ENCODE results near the gene ISOC2. TPM values are rescaled to one million over a fixed set of nuclear protein-coding genes. Genes with fewer than 3 reads are reported as not detected.
"Not testable (repeated sequence)": the region's sequence is repeated elsewhere in the genome, so short reads cannot be mapped to it uniquely, and the experiment has no call there.

The ISOC2 gene
- total RNA-seq, 1 experiment from 2014 or later = 186 TPM

- in situ Hi-C loops (cut with HindIII; ENCODE audit: low sequenced_read_pairs); DNase-seq (ENCODE audit: low spot score): not testable (repeated sequence)
Measured at GRCh38 chr19:55421281-55421680, 40.2 kb downstream of the ISOC2 start.

GRCh38 chr19:55419624-55420236 is 41.7 kb downstream of the ISOC2 start:
- no peak for DNase-seq (ENCODE audit: low spot score)
- in situ Hi-C loops (cut with HindIII; ENCODE audit: low sequenced_read_pairs) = loop anchor here (10.0 kb wide), 2 partner anchors 125 to 165 kb away; partner anchors contain the start of gene PPP6R1

GRCh38 chr19:55419103-55419502 is 42.3 kb downstream of the ISOC2 start:
- DNase-seq (ENCODE audit: low spot score) = no peak
- in situ Hi-C loops (cut with HindIII; ENCODE audit: low sequenced_read_pairs) = loop anchor here (10.0 kb wide), 2 partner anchors 124 to 164 kb away; partner anchors contain the start of gene PPP6R1

DNA sequence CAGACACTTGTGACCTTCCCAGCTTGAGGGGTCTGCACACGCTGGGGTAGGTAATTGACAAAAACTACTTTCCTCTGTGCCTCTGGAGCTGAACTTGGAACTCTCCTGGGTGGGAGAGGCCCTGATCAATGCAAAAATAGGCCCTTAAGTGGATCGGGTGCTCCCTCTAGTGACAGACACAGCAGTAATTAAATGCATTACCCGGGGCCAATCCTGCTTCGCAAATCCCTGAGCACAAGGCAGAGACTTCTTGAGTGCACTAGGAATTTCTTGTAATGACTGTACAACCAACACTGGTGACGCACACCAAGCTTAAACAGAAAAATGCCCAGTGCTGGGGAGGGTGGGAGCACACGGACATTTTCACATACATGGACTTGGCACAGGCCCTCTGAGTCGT is 43.3 kb downstream of the ISOC2 start:
- DNase-seq (ENCODE audit: low spot score) = peak; percentile 70
- in situ Hi-C loops (cut with HindIII; ENCODE audit: low sequenced_read_pairs) = loop anchor here (10.0 kb wide), 2 partner anchors 123 to 163 kb away; partner anchors contain the start of gene PPP6R1

DNA sequence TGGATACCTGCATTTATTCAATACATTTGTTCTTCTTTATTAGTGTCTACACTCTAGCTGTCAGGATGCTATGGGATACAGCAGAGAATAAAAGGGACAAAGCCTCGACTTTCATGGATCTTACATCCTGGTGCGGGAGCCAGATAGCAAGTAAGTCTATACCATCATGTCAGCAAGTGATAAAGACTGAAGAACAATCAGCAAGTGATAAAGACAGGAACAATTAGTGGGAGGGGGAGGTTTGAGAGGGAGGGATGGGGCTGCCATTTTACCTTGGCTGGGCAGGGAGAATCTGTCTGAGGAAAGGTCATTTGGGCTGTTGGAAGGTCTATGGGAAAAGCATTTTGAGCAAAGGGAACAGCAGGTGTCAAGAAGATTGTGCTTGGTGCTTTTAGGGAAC is 51.3 kb downstream of the ISOC2 start:
- no peak for DNase-seq (ENCODE audit: low spot score)
- in situ Hi-C loops (cut with HindIII; ENCODE audit: low sequenced_read_pairs) = loop anchor here (10.0 kb wide), 2 partner anchors 115 to 155 kb away; partner anchors contain the start of gene PPP6R1

- in situ Hi-C loops (cut with HindIII; ENCODE audit: low sequenced_read_pairs); DNase-seq (ENCODE audit: low spot score): not testable (repeated sequence)
Measured at GRCh38 chr19:55409179-55409578, 52.3 kb downstream of the ISOC2 start.

GRCh38 chr19:55408533-55408872 is 52.9 kb downstream of the ISOC2 start:
- in situ Hi-C loops (cut with HindIII; ENCODE audit: low sequenced_read_pairs) = no loop called here
- no peak for DNase-seq (ENCODE audit: low spot score)

DNA sequence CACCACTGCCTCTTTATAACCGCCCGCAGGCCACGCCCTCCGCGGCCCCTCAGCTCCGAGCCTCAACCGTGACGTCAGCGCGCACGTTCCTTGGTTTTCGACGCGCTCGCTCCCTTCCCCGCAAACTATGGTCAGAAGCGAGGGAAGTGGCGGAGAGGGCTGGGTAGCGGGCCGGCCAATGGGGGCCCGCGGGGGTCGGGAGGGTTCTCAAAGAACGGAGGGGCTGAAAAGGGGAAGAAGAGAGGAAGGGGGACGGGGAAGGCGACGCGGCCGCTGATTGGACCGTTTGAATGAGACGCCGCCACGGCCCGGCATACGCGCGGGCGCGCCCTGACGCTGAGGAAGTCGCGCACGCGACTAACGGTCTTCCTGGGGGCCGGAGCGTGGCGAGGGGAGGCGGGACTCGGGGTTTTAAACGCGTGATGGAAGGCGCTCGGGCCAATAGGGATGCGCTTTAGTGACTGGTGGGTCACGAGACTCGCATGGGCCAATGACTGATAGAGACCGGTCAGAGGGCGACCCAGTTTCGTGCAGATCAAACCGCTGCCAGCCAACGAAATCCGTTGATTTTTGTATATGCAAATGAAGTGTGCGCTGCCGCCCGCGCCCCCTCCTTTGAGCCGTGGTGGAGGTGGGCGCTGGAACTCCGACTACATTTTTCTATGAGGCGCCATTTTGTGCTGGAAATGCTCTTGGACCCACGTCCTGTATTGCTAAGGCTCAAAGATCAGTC is 53.5 kb downstream of the ISOC2 start:
- peak; percentile 100 for DNase-seq (ENCODE audit: low spot score)
- in situ Hi-C loops (cut with HindIII; ENCODE audit: low sequenced_read_pairs) = no loop called here

GRCh38 chr19:55407550-55407799 is 54.0 kb downstream of the ISOC2 start, which contains the start of gene UBE2S:
Gene UBE2S (minus strand): TSS chr19:55407788. CDS start chr19:55407589, 199 bp downstream.
- in situ Hi-C loops (cut with HindIII; ENCODE audit: low sequenced_read_pairs); DNase-seq (ENCODE audit: low spot score): not testable (repeated sequence)

DNA sequence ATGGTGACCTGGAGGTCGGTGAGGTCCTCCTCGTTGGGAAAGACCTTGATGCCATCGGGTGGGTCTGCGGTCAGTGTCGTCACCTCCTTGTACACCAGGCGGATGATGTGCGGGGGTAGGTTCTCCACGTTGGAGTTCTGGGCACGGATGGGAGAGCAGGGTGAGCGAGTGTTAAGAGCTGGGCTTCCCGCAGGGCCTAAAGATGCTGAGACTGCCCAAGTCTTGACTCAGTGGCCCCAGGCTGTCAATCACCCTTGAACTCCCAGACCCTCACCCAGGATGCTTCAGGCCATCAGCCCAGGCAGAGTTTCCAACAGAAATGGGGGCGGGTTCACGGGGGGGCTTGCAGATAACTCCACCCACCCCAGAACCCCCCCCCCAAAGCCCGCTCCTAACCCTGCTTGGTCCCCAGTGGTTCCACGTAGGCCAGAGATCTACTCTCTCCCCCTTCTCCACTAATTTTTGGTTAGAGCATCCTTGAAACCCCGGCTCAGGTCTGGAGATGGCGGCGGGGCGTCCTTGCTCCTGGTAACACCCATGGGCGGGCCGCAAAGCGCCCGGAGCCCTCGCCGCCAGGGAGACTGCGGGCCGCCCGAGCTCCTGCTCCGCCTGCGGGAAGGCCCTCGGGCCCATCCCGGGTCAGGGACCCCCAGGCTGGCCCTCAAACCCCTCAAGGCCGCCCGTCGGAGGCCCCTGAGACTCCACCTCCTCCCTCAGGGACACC is 54.5 kb downstream of the ISOC2 start:
- DNase-seq (ENCODE audit: low spot score) = no peak
- in situ Hi-C loops (cut with HindIII; ENCODE audit: low sequenced_read_pairs) = no loop called here

DNA sequence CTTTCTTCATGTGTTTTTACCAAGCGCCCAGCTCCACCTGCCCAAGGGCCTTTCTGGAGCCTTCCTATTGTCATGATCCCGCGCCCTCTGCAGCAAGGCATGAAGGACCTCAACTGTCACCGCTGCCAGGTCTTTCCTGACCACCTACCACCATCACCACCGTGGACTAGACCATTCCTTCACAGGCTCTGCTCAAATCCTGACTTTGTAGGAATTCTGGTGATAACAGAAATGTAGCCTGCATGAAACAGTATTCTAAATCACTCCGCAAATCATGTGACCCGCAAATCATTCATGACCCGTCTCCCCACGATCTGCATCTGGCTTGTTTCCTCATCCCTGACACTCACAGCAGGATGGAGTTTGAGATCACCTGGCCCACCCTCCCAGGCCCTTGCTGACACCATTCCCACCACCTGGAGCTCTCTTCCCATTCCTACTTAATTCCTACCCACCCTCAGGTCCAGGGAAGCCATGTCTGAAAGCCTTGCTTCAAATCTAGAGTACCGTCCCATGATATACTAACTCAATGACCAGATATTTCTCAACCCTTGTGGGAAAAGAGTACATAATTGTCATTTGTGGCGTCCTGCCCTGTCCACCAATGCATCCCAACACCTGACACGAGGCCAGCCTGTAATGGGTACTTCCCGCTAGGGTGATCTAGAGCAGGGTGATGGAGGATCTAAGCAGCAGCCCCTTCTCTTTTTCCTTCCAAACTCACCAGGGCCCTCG is 55.2 kb downstream of the ISOC2 start:
- in situ Hi-C loops (cut with HindIII; ENCODE audit: low sequenced_read_pairs) = no loop called here
- no peak for DNase-seq (ENCODE audit: low spot score)

- in situ Hi-C loops (cut with HindIII; ENCODE audit: low sequenced_read_pairs) = no loop called here
- DNase-seq (ENCODE audit: low spot score) = no peak
Measured at GRCh38 chr19:55405638-55406037, 55.8 kb downstream of the ISOC2 start.

Other genes starting within 250 kb of the ISOC2 start
- gene TMEM86B, start 232.9 kb downstream of the ISOC2 start, total RNA-seq (2014; rRNA removed; shearing (Covaris generic)) = 0.62 and 1.5 TPM in 2 replicates
- gene PPP6R1, start 202.6 kb downstream of the ISOC2 start, total RNA-seq (2014; rRNA removed; shearing (Covaris generic)) = 104 and 109 TPM in 2 replicates
- gene HSPBP1, start 181.5 kb downstream of the ISOC2 start, total RNA-seq (2014; rRNA removed; shearing (Covaris generic)) = 74.4 and 89.1 TPM in 2 replicates
- 8.9 and 18.3 TPM in 2 replicates for gene BRSK1, start 177.6 kb downstream of the ISOC2 start, total RNA-seq (2014; rRNA removed; shearing (Covaris generic))
- 1.9 TPM in 1 of 2 replicates, not detected in the other for gene TMEM150B, start 136.3 kb downstream of the ISOC2 start, total RNA-seq (2014; rRNA removed; shearing (Covaris generic))
- 17.7 and 20.8 TPM in 2 replicates for gene KMT5C, start 121.8 kb downstream of the ISOC2 start, total RNA-seq (2014; rRNA removed; shearing (Covaris generic))
- gene COX6B2, start 106.9 kb downstream of the ISOC2 start, total RNA-seq (2014; rRNA removed; shearing (Covaris generic)) = 5.8 TPM in 2 replicates
- gene GARIN5B, start 98.4 kb downstream of the ISOC2 start, total RNA-seq (2014; rRNA removed; shearing (Covaris generic)) = not detected in 2 replicates
- 6.5 and 8.4 TPM in 2 replicates for gene IL11, start 91.2 kb downstream of the ISOC2 start, total RNA-seq (2014; rRNA removed; shearing (Covaris generic))
- gene TMEM190, start 84.8 kb downstream of the ISOC2 start, total RNA-seq (2014; rRNA removed; shearing (Covaris generic)) = 4.0 and 14.0 TPM in 2 replicates
- 0.55 TPM in 1 of 2 replicates, not detected in the other for gene TMEM238, start 77.3 kb downstream of the ISOC2 start, total RNA-seq (2014; rRNA removed; shearing (Covaris generic))
- 236 and 319 TPM in 2 replicates for gene RPL28, start 75.7 kb downstream of the ISOC2 start, total RNA-seq (2014; rRNA removed; shearing (Covaris generic))
- gene UBE2S, start 53.9 kb downstream of the ISOC2 start, total RNA-seq (2014; rRNA removed; shearing (Covaris generic)) = 329 and 348 TPM in 2 replicates
- not detected in 2 replicates for gene SHISA7, start 18.3 kb downstream of the ISOC2 start, total RNA-seq (2014; rRNA removed; shearing (Covaris generic))
- gene C19orf85, start 3.1 kb upstream of the ISOC2 start, total RNA-seq (2014; rRNA removed; shearing (Covaris generic)) = not detected in 2 replicates
- 13.3 and 27.6 TPM in 2 replicates for gene ZNF628, start 15.0 kb upstream of the ISOC2 start, total RNA-seq (2014; rRNA removed; shearing (Covaris generic))
- 143 and 157 TPM in 2 replicates for gene NAT14, start 23.5 kb upstream of the ISOC2 start, total RNA-seq (2014; rRNA removed; shearing (Covaris generic))
- gene SSC5D, start 26.8 kb upstream of the ISOC2 start, total RNA-seq (2014; rRNA removed; shearing (Covaris generic)) = 2.5 and 9.4 TPM in 2 replicates
- gene SBK2, start 75.5 kb upstream of the ISOC2 start, total RNA-seq (2014; rRNA removed; shearing (Covaris generic)) = 1.9 and 3.6 TPM in 2 replicates
- 0.31 and 0.37 TPM in 2 replicates for gene SBK3, start 83.9 kb upstream of the ISOC2 start, total RNA-seq (2014; rRNA removed; shearing (Covaris generic))
- 10.0 and 16.2 TPM in 2 replicates for gene ZNF579, start 119.2 kb upstream of the ISOC2 start, total RNA-seq (2014; rRNA removed; shearing (Covaris generic))
- 5.2 and 7.7 TPM in 2 replicates for gene FIZ1, start 137.9 kb upstream of the ISOC2 start, total RNA-seq (2014; rRNA removed; shearing (Covaris generic))
- 8.4 and 19.8 TPM in 2 replicates for gene ZNF524, start 138.6 kb upstream of the ISOC2 start, total RNA-seq (2014; rRNA removed; shearing (Covaris generic))
- gene ZNF865, start 144.0 kb upstream of the ISOC2 start, total RNA-seq (2014; rRNA removed; shearing (Covaris generic)) = 1.6 and 1.7 TPM in 2 replicates
- 6.8 and 21.0 TPM in 2 replicates for gene ZNF784, start 162.9 kb upstream of the ISOC2 start, total RNA-seq (2014; rRNA removed; shearing (Covaris generic))
- gene ZNF580, start 179.4 kb upstream of the ISOC2 start, total RNA-seq (2014; rRNA removed; shearing (Covaris generic)) = 5.1 and 17.4 TPM in 2 replicates
- gene ZNF581, start 182.0 kb upstream of the ISOC2 start, total RNA-seq (2014; rRNA removed; shearing (Covaris generic)) = 31.0 and 53.7 TPM in 2 replicates
- 24.9 and 29.0 TPM in 2 replicates for gene CCDC106, start 186.6 kb upstream of the ISOC2 start, total RNA-seq (2014; rRNA removed; shearing (Covaris generic))
- gene U2AF2, start 193.4 kb upstream of the ISOC2 start, total RNA-seq (2014; rRNA removed; shearing (Covaris generic)) = 239 and 262 TPM in 2 replicates
- gene EPN1, start 213.6 kb upstream of the ISOC2 start, total RNA-seq (2014; rRNA removed; shearing (Covaris generic)) = 40.6 and 89.1 TPM in 2 replicates